Activated CD4-positive, alpha-beta T cell treated with anti-CD3 and anti-CD28 coated beads for 1 hour (primary cell): ENCODE data around the gene NFKBIA.
"Not testable (repeated sequence)": the region's sequence is repeated elsewhere in the genome, so short reads cannot be mapped to it uniquely, and the experiment has no call there.

Experiments used
- DNase-seq: peaks from one replicate; pipeline ENCODE4 v3.0.0-alpha.2; 2020

The NFKBIA gene

DNA sequence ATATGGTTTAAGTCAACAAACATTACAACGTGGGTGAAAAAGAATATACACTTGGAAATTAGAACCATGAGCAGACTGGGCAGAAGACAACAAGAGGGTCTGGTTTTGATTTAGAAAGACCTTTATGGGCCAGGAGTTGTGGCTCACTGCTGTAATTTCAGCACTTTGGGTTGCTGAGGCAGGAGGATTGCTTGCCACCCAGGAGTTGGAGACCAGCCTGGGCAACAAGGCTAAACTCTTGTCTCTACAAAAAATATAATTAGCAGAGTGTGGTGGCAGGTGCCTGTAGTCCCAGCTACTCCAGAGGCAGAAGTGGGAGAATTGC lies 2.7 kb upstream of the NFKBIA start:
- no peak for DNase-seq

DNA sequence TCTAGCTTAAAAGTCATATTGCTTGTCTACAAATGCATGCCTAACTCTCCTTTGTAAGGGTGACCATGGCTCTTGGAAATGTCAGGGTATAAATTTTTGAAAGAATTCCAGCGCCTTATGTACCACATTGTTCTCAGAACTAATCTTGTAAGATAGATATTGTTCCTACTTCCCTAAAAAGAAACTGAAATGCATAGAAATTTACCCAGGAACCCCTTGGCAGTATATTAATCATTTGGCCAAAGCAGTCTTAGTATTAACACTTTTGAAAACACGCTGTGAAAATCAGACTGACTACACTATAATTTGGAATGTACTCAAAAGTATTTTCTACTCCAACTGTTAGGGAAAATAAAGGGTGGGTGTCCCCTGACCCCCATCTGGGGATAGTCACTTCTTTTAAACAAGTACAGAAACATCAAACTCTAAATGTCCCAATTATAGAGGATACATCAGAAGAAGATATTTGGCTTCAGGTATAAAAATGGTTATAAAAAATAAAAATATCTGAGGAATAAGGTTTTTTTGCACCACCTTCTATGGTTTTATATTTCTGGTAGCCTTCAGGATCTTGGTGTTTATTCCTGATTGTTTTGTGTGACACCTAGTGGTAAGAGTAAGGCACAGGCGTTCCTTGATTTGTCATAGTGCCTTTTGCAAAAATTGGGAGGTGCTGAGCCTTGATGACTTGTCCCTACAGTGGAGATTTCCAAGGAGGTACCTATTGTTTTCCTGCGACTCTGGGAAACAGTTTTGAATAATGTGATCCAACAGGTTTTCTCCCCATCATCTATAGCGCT lies 2.2 kb upstream of the NFKBIA start:
- DNase-seq: no peak

DNA sequence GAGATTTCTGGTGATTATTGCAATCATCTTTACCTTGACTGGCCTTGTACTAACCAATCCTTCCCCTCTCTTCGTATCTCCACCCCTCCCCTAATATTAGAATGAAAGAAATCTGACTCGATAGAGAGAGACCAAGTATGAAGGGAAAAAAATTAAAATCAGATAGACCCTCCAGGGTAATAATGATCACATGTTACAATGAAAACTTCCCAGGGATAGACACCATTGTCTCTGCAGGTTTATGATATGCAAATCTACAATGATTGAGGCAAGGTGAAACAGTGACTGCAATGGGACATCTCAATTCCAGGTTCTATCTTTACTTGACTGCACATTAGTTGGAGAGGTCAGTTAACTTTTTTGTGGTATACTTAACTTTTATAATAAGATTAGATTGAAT lies 1.5 kb upstream of the NFKBIA start:
- DNase-seq: no peak

DNA sequence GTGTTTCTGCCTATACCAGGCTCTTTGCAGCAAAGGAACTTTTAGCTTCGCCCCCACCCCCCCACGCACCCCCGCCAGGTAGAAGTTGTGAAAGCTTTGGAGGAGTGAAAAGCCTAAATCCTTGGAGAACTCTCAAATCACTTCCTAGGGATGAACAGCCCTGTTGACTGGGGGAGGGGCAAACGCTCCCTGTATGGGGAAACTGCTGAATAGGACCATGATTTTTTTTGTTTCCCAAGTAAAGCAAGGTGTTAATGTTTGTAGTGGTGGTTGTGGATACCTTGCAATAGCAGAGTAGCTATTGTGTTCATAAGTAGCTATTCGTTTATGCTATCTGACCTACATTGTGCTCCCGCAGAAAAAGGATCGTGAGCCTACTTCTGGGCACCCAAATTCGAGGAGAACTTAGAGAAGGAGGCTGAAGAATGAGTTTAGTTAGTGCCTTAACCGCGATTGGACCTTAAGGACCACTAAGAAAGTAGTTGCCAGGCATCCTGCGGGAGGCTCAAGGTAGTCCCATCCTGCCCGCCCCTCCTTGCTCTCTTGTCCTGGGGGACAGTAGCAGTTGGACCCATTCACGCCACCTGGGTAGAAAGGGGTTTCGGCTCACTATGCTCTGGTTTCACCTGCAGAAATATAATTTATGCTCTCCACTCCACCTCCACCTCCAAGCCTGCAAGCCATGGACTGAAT lies 901 bp upstream of the NFKBIA start:
- no peak for DNase-seq

DNA sequence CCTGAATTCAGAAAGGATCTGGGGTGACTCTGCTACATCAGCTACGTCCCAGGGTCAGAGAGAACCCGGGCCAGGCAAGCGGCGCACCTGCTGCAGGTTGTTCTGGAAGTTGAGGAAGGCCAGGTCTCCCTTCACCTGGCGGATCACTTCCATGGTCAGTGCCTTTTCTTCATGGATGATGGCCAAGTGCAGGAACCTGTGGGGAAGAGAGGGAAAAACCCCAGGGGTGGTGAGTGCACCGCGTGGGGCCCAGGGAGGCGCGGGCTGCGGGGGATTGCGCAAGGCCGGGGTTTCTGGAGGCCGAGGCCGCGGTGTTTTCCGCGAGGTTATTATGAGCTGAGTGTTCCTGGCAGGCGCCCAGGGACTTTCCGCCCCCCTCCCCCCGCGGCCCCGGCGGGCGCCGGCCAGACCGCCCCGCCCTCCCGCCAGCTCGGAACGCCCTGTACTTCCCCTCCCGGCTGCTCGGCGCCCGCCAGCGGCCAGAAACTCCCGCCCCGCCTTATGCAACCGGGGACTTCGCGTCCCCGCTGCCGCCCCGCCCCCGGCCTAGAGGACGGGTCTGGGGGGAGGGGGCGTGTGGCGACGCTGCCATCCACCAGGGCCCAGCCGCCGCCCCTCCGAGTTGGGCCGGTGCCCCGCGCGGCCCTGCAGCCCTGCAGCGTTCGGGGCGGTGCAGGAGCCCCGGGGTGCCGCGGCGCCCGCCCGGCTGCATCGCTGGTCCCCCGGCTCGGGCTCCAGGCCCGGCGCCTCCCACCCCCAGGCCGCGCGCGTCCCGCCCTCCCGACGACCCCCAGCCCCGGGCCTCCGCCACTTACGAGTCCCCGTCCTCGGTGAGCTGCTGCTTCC lies 723 bp downstream of the NFKBIA start:
- peak; percentile 93 for DNase-seq

DNA sequence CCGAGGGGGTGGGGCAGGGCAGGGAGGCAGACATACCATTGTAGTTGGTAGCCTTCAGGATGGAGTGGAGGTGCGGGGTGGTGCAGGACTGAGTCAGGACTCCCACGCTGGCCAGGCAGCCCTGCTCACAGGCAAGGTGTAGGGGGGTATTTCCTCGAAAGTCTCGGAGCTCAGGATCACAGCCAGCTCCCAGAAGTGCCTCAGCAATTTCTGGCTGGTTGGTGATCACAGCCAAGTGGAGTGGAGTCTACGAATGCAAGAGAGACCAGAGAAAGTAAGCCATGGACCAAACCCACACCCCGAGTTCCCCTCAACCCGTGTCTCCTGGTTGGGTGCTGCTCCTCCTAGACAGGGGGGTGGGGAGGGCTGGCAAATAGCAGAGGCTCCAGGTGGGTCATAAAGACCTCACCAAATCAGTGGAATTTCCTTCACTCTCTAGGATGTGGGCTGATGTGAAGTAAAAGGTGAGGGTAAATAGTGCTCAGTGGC lies 1.4 kb downstream of the NFKBIA start:
- no peak for DNase-seq

DNA sequence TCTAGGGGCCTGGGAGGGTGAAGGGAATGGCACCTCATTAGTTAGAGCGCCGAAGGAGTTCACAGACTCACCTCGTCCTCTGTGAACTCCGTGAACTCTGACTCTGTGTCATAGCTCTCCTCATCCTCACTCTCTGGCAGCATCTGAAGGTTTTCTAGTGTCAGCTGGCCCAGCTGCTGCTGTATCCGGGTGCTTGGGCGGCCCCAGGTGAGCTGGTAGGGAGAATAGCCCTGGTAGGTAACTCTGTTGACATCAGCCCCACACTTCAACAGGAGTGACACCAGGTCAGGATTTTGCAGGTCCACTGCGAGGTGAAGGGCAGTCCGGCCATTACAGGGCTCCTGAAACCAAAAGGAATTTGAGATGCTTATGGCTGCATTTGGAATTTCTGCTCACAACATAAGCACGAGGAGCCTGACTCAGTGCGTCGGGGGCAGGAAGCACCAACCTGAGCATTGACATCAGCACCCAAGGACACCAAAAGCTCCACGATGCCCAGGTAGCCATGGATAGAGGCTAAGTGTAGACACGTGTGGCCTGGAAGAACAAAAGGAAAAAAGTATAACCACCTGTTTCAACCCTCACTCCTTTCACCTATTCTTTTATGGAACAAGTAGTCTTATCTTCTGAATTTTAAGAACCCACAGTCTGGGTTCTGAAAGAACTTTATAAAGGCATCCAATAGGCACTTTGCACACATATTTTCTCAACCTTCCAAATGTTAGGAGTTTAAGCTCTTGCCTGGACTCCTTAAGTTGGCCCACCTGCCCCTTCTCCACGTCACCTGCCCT lies 2.0 kb downstream of the NFKBIA start:
- DNase-seq: no peak

DNA sequence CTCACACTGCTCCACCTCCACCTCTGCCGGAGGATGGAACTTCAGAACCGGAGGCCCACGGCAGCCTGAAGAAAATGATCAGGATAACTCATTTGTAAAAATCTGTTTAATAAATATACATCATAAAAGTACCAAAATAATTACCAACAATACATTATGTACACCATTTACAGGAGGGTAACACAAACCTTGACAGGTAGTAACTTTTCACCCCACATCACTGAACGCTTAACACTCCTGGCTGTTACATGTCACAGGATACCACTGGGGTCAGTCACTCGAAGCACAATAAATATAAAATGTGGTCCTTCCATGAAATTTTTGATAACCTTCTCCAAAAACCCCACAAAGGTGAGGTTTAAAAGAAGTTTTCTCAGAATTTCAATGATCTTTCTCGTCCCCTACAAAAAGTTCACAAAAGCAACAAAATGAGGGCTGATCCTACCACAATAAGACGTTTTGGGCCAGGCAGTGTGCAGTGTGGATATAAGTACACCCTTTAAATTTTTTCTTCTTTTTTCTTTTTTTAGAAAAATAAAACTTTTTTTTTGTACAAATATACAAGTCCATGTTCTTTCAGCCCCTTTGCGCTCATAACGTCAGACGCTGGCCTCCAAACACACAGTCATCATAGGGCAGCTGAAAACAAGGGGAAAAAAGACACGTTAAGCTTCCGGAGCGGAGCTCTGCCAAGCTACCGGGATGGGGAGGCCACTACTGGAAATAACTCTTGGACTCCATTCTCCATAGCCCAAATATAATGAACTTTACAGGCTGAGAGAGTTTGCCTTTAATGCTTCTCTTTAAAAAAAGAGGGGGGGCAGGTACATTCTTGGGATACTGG lies 2.9 kb downstream of the NFKBIA start:
- DNase-seq: no peak

DNA sequence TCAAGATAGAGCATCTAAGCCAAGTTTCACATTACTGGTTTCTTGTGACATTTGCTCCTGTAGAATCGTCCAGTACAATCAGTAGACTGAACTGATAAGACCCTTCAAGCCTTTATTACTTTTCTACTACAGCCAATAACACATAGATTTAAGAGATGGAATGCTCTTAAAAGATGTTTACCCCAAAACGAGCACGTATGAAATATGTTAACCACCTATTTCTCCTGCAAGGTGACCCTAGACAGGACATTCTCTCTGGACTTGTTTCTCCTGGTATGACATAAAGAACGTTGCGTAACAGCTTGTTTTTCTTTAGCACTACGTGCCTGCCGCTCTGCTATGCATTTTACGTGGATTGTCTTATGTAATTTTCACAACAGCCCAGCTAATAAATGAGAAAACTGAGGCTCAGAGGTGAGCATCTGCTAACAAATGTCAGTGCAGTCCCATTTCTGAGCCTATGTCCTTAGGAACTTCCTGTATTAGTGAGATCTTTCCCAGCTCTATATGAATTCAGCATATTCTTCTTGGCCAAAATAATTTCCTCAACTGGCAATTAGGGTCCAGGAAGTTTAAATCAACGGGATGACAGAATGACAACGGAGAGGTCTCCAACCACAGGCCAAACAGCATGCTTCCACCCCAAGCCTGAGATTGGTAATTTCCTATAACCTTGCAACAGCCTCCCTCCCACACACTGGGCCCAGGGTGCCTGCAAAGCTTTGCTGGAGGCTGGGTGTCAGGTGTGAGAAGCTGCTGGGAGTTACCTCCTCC lies 3.7 kb downstream of the NFKBIA start:
- DNase-seq: no peak

DNA sequence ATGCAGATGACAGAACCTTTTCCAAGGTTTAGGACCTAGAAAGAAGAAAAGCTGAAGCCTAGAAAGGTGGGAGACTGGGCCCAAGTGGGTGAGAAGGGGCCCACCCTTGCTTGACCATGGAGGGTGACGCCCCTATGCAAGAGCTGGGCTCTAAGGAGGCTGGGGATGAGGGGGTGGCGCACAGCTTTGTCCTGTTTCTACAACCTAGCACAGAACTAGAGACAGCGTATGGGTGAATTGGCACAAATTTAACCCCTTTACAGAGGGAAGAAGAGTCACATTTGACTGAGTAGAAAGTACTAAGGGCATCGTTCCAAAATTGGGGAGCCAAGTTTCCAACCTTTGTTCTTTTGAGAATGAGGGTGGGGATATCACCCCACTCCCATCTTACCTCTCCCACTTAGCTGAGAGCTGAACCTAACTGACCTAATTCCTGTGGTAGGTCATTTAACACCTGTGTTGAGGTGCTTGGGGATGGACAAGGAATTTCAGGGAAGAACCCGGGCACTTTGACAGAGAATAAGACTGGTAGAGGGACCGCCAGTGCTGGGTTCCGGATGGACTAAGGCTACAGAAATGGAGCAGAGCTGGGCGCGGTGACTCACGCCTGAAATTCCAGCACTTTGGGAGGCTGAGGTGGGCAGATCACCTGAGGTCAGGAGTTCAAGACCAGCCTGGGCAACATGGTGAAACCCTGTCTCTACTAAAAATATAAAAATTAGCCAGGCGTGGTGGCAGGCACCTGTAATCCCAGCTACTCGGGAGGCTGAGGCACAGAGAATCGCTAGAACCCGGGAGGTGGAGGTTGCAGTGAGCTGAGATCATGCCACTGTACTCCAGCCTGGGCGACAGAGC lies 5.2 kb downstream of the NFKBIA start:
- no peak for DNase-seq

DNA sequence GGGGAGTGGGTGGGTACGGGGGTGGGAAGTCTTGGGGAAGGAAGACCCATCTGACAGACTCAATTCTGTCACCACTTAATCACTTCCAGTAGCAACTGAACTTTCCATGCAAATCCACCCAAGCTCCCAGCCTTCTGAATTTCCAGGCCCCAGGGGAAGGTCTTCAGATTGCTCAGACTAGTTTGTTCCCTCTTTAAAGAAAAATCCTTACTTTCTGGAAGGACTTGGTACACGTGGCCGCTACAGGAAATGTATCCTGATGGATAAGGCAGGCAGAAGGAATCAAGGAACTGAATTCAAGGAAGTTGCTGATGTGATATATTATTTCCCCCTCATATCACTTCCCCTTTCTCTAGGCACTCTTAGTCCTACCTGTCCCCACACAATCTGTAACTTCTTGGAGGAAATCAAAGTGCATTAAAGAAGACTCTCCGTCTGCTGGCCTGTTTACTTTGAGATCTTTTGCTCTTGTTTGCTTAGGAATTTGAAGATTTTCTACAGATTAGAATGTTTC lies 6.4 kb downstream of the NFKBIA start:
- no peak for DNase-seq

DNA sequence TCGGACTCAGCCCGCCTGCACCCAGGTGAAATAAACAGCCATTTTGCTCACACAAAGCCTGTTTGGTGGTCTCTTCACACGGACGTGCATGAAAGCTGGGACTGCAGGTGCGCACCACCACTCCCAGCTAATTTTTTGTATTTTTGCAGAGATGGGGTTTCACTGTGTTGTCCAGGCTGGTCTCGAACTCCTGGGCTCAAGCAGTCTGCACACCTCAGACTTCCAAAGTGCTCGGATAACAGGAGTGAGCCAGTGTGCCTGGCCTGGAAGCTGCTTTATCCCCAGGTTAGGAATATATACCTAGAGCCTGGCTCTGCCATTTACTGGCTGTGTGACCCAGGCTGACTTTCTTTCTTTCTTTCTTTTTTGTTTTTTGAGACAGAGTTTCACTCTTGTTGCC lies 7.9 kb downstream of the NFKBIA start:
- not testable (repeated sequence) for DNase-seq

DNA sequence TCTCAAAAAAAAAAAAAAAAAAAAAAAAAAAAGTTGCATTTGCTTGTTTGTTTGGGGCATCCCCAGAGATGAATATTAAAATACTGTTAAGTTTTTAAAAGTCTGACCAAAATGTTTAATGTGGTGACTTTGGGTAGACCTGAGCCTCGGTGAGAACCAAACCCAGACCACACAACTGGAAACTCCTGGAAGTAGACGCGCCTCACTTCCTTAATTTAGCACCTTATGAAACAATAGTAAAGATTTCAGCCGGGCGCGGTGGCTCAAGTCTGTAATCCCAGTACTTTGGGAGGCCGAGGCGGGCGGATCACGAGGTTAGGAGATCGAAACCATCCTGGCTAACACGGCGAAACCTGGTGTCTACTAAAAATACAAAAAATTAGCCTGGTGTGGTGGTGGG lies 9.3 kb downstream of the NFKBIA start:
- no peak for DNase-seq

DNA sequence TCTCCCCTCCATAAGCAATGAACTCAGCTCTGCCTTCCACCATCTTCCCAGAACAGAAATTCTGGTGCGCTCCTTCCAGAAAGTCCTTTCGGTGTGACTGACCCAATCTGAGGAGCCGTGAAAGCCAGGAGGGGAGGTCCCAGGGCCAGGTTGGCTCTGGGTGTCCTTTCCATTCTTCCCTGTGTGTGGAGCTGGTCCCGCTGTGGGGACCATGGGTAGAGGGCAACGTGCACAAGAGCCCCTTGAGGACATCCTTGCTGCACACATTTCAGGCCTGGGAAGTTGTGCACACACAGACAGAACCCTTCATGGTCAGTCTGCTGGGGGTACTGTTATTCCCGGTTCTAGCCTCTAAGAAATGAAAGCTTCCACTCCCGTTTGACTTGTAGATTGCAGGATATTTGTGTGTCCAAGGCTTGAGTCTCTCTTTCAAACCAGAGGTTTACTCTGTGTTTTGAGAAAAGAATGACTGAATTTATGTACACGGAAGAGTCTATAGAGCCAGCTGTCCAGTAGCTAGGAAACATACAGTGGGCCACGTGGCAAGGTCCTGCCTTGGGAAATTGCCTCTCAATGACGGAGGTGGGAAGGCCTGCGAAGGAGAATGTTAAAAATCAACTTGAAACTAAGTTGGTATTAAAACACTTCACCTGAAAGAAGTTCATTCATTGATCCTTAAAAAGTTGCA lies 10.1 kb downstream of the NFKBIA start:
- DNase-seq: no peak

DNA sequence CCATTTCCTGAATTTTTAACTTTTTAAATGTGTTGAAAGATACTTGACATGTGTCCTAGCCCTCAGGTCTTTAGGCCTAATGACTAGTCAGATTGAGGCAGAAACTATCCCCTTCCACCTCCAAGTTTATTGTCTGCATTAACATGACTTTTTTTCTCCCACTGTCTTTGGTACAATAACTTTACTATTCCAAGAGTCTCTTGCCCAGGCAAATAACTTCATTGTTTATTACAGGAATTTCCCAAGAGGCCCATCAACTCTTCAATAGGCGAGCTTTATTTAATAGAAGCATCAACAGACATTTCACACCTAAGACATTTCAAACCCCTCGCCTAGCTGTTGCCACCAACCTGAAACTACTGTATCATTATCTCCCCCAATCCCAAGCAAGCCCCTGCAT lies 10.7 kb downstream of the NFKBIA start:
- no peak for DNase-seq

DNA sequence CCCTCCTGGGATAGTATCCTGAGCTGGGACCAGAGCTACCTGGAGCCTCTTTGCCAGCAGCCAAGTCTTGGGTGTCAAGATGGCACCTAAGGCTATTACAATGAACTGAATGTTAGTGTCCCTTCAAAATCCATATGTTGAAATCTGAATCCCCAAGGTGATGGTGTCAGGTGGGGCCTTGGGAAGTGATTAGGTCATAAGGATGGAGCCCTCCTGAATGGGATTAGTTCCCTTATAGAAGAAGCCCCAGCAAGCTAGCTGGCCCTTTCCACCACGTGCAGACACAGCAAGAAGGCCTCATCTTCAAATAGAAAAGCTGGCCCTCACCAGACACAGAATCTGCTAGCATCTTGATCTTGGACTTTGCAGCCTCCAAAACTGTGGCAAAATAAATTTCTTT lies 12.4 kb downstream of the NFKBIA start:
- DNase-seq: no peak

DNA sequence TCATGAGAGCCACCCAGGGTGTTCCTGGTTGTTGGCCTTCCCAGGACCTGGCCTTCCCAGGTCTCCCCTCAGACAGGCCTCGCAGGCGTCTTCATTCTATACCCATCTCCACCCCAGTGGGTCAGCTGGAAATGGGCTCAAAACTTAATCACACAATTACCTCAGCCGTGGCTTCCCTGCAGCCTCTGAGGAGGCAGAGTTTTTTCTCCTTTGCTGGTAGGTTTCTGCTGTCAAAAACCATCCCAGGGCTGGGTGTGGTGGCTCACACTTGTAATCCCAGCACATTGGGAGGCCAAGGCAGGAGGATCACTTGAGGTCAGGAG lies 13.2 kb downstream of the NFKBIA start:
- DNase-seq: no peak

DNA sequence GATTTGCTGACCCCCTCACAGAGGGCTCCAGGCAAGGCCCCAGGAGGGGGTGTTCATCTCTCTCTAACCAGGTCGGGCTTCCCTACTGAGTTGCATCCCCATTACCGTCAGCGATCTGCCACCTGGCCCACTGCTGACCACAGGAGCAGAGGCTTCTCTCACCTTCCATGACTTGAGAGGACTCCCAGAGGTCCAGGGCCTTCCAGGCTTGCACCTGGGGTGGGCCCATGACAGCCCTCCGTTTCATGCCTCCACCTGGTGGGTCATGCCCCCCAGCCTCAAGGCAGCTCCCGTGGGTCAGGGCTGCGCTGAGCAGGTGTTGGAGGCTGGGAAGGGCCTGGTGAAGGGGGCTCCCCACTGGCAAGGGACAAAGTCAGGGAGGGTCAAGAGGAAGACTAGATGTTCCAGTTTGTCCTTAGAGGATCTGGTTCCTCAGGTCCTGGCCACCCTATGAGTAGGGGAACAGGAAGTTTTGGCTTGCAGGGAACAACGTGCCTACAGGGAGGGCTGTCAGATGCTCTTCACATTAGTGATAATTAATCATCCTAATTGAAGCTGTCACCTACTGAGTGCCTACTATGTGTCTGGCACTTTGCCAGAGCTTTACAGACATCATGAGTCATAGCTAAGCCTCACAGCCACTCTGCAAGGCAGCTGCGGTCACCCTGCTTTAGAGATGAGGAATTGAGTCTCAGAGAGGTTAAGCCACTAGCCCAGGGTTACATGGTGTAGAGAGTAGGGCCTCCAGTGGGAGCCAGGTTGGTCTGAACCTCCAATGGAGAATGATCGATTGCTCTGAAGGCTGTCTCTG lies 13.8 kb downstream of the NFKBIA start:
- no peak for DNase-seq

DNA sequence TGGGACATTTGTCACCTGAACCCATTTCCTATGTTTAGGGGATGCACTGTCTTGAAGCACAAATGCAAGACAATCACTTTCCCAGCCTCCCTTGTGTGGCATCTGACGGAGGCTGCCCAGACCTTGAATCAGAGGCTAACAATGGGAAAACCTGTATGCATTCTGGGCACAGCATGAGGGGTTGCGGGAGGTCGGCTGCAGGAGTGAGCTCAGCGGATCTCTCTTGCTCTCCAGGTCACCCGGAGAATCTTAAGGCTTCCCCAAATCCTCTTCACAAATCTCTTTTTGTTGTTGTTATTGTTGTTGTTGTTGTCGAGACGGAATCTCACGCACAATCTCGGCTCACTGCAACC lies 15.3 kb downstream of the NFKBIA start:
- DNase-seq: no peak
